NCI-H1417 (cell line): ENCODE measurements around the gene VAC14.

Experiments used
- DNase-seq, 3 experiments: peaks; one replicate each; lab custom pipeline; 2025; lab: John Stamatoyannopoulos, UW

The VAC14 gene

DNA sequence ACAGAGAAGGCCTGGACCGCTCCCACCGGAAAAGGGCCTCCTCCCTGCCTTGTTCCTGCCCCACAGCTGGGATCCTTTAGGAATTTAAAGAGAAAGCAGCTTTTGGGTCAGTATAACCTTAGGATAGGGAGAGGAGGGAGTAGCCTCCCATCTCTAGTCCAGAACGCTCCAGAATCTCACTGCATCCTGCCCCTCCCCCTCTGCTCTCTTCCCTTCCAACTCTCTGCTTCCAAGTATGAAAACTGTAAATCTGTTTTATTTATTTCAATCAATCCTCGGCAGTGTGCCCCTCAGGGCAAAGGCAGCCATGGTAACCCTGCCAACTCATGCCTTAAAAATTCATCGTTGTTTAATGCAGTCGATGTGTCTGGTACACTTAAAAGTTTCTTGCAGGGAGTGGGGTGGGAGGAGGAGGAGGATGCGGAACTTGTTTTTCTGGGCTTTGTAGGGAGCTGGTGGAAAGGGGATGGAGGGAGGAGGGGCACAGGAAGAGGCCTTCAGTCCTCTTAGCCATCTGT is 94.0 kb downstream of the VAC14 start:
- DNase-seq: peak in 1 of 3 experiments; percentile 3

DNA sequence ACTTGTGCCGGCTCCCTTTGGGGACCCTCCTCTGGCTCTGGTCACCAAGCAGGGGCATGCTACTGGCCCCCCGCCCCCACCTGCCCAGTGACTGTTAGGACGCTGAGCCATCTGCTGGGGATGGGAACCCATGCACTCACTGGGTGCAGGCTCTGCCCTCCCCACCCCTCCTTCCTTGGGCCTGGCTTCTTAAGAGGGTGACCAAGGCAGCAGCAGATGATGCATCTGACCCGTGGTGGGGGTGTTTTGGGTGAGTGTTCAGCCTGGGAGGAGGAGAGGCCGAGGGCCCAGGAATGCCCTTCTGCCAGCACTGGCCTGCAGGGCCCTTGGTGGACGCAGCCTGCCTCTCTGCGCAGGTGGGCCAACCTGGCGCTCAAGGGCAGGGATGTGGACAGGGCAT is 95.9 kb downstream of the VAC14 start:
- no peak for DNase-seq

DNA sequence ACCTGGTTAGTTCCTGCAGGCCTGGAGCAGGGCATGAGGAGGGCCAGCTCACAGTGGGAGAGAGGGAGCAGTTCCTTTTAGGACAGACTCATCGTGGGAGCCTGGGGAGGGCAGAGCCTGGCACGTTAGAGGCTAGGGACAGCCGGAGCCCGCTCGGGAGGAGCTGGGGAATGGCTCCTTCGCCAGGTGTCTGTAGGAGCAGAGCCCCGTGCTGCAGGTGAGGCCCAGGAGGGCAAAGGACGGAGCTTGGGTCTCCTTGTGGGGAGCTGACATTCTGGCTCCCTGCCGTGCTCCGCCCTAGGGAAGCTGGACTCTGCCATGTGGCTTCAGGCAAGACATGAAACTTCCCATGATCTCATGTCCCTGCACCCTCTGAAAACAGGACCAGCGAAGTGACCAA is 96.4 kb downstream of the VAC14 start:
- DNase-seq: peak in 1 of 3 experiments; percentile 10

DNA sequence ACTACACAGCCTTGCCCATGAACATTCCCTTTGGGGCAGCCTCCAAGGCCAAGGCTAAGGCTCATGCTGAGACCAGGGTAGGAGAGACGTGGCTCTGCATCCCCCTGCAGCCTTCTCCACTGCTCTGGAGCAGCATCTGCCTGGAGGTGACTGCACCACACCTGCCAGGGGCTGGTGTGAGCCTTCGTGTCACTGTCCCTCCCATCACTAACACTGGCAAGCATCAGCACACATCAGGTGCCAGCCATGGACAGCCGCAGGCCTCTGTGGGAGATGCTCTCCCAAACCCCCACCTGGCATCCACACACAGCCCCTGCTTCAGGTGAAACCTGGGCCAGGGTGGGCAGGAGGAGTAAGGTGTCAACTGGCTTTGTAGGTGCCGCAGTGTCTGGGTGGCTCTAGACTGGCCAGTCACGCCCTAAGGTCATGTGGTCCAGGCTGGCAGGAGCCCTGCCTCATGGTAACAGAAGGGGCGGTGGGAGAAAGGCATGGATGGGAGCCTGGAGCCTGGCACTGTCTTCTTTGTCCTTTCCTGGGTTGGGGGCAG is 97.0 kb downstream of the VAC14 start:
- DNase-seq: peak in 2 of 3 experiments; percentile 19 to 36

DNA sequence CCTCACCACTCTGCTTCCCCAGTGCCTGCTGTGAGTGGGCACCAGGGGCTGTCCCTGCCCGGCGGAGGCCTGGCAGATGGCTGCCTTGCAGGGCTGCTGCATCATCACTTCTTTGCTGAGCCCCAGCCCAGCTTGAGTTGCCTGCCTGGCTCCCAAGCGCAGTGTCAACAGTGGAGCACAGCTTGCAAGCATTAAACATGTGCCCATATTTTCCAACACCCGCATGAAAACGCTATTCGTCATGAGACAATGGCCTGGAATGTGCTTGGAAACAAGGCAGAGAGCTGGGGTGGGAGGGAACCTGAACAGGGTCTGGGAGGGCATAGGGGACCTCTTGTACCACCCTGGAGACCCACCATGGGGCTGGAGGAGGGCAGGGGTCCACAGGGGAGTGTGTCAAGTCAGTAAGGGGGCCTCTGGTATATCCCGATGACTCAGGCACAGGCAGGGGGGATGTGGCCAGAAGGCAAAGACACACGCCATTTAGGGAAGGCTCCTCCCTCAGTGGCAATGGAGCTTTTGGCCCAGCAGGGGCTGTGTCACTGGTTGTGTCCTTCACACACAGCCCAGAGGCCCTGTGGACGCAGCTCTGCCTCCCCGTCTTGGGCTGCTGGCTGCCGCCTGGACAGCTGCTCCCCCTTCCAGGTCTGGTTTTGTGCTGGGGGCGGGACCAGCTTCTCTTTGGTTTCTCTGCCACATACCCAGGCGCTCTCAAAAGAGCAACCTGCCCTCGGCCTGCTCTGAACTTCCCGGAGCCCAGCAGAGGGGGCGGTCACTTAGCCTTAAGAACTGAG is 97.7 kb downstream of the VAC14 start:
- DNase-seq: peak in 2 of 3 experiments; percentile 28 to 57

DNA sequence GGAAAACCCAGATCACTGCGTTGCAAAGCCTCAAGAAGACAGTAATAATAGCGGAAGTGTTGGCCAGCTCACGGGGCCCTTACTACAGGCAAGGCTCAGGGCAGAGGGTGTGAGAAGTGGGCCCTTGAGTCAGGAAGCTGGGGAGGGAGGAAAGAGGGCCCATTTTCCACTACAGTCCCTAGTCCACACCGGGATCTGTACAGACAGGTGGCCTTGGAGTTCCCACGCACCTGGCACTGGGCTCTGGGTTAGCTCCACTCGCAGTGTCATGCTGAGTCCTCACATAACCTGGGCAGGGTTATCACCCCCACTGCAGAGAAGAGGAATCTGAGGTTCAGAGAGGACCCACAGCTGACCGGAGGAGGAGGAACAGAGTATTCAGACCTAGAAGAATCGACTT is 98.3 kb downstream of the VAC14 start:
- peak; percentile 25 to 57 (median 28) for DNase-seq

DNA sequence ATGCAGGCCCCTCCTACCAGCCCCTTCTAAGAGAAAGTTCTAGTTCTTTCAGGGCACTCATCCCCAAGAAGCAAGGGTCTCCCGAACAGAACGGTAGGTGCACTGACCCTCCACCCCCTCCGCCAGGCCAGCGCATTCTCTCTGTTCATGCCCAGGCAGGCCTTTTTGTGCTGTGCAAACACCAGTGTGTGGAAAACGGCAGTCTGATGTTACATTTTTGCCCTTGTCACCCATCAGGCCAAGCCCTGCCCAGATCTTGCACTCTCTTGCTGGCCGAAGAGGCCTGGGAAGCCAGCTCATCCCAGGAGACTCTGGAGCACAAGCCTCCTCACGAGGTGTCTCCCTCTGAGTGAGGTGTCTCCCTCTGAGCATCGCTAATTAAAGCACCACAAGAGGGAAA is 99.0 kb downstream of the VAC14 start:
- peak in 1 of 3 experiments; percentile 31 for DNase-seq

DNA sequence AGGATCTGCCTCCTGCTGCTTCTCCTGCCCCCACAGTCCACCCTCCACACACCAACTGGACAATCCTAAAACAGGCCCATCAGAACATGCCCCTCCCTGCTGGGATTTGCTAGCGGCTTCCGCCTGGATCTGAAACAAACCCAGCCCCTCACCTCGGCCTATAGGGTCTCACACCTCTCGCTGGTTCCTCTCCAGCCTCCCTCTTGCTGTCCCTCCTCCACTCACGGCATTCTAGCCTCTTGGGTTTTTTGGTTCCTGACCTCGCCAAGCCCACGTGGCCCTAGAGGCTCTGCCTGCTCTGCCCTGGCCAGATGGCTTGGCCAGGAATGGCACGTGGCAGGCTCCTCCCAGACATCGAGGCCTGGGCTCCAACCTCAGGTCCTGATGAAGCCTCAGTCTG is 99.4 kb downstream of the VAC14 start:
- DNase-seq: no peak

DNA sequence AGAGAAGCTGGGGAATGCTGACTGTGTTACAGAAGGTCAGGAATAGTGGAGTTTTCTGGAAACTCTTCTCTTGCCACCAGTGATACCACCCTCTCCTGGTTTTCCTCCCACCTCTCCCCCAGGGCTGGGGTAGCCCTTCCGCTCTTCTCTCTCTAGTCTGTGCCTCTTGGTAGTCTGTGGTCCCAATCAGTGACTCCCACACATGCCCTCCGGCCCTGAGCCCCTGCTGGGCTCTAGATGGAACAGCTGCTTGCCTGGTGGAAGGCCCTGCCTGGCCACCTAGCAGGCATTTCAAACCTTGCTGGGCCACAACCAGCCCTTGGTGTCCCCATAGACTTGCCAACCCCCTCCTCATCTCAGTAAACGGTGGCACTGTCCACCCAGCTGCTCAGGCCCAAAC is 99.9 kb downstream of the VAC14 start:
- DNase-seq: peak in 2 of 3 experiments; percentile 54 to 64

DNA sequence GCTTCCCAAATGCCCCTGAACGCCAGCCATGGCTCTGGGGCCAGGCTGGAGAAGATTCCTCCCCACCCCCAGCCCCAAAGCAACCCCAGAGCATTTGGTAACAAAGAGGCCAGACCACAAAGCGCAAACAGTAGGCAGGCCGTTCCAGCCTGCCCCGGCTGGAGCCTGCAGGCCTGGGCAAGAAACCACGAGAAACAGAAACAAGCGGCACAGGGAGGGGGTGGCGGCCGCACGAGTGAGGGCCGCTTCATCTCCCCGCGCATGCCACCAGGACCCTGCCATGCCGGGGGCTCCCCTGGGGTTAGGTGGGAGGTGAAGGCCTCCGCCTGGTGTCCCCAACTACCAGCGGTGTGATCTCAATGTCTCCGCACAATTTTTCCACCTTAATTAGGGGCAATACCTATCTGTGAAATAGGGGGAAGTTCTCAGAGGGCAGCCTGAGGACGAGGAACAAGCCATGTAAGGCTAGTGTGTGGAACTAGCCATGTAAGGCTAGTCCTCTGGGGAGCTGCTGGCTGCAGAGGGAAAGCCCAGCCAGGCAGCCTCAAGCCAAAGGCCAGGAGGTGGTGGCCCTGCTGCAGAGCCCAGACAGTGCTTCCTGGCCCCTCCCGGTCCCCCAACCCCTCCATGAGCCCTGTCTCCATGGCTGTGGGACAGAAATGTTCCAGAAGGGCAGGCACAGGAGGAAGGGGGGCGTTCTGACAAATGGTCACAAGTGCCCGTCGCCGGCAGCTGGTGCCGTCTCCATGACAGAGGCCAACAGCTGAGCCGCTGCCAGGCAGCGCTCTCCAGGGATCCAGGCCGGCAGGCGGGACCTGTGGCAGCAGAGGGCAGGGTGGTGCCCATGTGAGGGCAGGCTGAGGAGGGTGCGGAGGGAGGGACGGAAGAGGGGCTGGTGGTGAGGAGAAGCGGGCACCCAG is 100.6 kb downstream of the VAC14 start:
- peak in 2 of 3 experiments; percentile 65 to 83 for DNase-seq

DNA sequence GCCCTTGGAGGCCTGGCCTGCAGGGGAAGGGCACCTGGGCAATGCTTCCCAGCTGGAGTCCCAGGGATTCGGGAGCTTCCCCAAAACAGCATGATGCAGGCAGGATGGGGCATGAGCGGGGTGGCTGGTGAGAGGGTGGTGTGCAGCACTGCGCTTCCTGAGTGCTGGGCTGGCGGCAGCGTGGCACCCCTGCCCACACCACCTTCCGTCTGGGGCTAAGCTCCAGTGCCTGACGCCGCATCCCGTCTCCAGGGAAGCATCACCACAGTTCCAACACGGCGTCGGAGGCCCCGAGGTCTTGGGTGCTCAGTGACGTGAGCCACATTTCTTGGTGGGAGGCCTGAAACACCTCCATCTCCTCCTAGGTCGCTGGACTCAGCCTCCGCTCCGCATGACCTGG is 101.3 kb downstream of the VAC14 start:
- DNase-seq: no peak

DNA sequence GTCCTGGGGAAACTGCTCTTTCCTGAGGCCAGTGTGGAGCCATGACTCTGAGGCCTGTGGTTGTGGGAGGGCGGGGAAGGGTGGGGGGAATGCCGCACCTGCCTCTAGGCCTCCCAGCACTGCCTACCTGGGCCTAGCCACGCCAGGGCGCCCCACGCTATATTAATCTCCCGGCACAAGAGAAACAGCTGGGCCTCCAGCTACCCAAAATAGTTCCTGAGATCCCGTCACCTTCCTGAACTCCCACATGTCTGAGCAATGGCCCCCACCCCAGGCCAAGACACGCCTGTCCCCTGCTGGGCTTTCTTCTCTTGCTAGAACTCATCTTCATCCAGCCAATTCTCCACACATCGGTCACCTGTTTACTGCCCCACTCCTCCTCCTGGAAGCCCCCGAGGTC is 102.1 kb downstream of the VAC14 start:
- DNase-seq: no peak

DNA sequence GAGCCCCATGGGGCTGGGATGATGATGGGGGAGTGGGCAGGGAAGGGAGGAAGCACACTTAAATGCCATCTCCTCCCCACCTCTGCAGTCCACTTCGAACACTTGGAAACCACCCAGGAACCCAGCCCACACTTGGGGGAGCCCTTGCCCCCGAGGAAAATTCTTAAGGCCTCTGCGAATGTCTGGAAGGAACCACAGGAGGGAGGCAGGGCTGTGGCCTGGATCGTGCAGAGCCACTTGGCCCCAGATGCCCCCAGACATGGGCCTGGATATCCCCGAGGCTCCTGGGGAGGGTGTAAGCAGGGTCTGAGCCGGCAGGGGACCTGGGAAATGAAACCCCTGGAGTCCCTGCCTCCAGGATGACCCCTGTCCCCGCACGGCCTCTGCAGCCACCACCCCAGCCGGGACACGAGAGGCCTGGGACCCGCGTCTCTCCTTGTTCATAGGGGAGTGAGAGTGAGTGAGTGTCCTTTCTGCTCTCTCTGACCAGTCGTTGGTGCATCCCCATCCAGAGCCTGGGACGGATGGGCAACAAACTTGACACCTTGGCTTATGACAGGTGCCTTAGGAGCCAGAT is 103.3 kb downstream of the VAC14 start:
- no peak for DNase-seq

DNA sequence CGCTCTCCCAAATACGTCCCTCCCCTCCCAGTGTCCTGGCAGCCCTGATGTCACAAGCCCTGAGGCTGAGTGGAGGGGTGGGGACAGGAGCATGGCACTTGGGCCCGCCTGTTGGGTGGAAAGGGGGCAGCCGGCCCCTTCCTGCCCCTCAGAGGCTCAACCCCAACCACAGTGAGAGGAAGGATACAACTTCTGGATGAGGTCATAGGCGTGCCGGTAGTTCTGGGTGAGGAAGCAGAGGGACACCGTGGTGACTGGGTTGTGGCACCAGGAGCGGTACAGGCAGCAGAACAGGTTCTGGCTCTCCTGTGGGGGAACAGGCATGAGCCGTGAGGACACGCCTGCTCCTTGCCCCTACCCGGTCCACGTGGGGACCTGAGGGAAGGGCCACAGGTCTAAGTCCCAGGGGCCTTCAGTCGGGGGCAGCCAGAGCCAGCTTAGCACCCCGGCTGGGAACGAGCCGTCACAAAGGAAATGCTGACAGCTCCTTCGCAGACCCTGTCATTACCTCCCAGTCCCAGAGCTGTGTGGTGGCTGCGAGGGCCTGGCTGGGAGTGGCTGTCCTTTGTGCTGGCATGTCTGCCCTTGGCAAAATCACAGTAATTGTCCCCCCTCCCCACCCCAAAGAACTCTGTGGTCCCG is 103.9 kb downstream of the VAC14 start:
- DNase-seq: no peak

DNA sequence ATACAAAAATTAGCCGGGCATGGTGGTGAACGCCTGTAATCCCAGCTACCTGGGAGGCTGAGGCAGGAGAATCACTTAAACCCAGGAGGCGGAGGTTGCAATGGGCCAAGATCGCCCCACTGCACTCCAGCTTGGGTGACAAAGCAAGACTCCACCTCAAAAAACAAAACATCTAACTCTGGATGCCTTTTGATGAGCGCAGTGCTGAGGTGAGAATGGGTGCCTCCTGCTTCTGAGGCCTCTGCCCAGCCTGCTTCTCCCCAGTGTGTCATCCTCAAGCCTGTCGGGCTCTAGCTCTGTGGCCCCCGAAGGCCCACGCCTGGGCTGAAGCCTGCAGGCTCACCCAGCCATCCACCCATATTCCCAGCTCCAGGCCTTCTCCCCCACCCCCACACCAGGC is 104.6 kb downstream of the VAC14 start:
- no peak for DNase-seq

DNA sequence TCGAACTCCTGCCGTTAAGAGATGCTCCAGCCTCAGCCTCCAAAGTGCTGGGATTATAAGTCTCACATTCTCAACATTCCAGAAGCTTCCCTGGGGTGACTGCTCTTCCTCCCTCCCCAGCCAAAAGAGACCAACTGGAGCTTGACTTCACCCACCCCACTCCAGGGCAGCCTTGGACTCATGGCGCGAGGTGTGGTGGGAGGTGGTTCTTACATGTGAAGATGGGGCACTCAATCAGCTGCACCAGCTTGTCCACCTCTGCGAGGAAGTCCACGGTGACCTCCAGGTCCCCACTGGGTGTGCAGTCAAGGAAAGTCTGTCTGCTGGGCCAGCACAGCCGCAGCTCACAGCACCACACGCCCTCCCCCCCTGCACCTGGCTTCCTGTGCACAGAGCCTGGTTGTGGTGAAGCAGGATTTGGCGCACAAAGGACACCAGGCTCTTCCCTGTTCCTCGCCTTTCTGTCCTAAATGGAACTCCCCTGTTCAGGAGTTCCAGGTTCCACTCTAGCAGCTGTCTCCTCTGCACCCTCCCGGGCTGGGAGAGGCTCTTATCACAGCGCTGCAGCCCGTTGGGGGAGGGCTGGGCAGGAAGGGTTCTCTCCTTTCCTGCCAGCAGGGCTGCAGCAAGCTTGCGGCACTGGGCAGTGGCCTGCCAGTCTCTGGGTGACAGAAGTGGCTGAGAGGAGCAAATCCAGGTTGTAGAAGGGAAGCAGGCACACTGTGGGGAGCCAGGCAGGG is 105.5 kb downstream of the VAC14 start:
- peak; percentile 5 to 42 (median 18) for DNase-seq

DNA sequence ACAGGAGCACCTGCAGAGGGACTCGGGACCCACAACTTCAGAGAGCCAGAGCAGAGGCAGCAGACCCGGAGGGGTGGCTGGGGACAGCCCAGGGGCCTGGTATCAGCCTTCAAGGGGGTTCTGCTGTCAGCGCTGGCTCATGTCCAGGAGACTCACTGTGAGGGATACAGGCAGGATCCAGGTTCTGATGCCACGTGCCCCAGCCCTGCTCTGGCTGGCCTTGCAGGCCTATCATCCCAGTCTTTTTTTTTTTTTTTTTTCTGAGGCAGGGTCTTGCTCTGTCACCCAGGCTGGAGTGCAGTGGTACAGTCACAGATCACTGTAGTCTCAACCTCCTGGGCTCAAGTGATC is 106.1 kb downstream of the VAC14 start:
- peak in 1 of 3 experiments; percentile 25 for DNase-seq

DNA sequence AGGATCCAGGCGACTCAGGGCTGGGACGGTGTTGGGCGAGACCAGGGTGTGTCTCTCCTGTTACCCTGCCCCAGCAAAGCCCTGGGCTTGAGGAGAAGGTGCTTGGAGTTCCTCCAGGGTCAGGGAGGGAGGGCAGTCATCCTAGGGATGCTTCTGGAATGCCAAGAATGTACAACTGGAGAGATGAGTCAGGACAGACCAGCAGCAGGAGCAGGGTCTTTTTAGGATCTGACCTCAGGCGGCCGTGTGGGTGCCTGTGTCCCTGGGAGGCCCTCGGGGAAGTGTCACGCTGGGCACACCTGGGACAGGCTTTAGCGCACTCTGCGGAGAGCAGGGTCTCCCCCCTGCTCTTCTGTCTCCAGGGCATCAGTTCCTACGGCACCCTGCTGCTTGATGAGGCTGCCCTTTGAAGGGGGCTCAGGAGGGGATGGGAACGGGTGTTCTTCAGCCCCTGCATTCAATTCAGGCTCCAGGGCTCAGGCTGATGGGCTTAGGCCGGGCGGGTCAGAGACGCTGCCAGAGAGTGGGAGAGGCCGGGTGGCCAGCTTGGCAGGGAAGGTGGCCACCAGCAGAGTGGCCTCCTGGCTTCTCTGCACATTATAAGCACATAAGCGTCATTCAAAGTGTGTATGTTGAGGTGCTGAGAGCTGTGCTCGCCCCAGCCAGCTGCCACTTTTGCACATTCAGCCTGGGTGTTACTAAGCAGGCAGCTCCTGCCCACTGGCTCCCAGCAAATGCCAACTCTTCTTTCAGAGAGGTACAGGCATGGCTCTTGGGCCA is 106.7 kb downstream of the VAC14 start:
- DNase-seq: peak in 2 of 3 experiments; percentile 24 to 42

DNA sequence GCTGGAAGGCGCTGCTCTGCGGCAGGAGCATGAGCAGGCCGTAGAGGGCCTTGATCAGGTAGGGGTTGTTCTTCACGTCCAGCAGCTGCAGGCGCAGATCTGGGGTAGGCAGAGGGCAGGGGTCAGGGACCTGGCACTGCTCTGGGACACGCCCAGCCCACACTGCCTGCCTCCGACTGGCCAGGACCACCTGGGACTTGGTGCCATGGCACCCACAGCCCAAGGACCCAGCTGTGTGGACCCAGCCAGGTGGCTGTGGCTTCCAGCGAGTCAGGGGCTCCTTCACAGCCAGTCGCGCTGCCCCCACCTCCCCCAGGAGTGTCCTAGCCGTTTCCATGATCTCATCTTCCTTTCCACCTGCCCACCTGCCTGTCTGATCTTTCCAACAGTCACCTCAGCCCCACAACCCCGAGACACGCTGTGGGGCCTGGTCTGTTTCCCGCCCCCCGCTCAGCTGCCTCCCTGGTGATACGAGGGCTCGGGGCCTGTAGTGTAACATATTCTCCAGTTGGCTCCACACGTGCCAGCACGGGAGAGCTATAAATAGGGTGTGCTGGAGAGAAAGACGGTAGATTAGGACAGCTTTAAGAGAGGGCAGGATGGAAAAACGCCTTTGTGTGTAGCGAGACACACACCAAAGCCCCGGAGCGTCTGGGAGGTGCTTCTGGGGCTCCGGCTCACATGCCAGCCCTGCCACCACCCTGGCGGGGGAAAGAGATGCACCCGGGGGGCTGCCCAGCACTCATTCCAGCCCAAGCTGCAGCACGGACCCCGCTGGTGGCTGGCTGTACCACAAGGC is 107.9 kb downstream of the VAC14 start:
- peak in 1 of 3 experiments; percentile 18 for DNase-seq
